ENCODE measurements around the gene MBD5.

The MBD5 gene

DNA sequence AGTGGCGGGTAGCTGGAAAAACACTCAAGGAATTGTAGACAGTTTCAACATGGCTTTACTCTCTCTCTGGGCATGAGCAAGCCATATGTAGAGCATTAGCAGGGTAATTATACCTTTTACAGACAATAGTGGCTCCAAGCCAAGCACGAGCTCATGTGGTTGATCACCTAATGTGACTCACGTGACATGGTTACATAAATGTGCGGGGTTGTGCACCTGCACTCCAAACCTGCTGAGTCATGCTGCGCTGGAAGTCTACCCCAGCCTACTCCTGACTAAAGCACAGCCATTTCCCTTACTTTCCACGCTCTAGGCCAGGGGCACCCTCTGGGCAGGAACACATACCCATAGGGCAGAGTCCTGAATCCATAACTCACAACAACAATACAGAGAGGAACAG lies 232.8 kb downstream of the MBD5 start:
- H3K27ac ChIP-seq (ENCODE audit: low read depth, low read length), result no peak overlapping the region
- no peak overlapping the region for H3K9ac ChIP-seq (ENCODE audit: low read depth, low read length)
- H3K4me1 ChIP-seq (ENCODE audit: control insufficient read depth, insufficient read depth, low read length), result no peaks in the 10 kb centered on the region
- no peaks in the 10 kb centered on the region for H3K36me3 ChIP-seq (ENCODE audit: control insufficient read depth, insufficient read depth, low read length)
- H3K9me3 ChIP-seq (ENCODE audit: control insufficient read depth, insufficient read depth, low read length), result peaks cover 40% of the 10 kb centered on the region
- no peaks in the 10 kb centered on the region for H3K27me3 ChIP-seq (ENCODE audit: control insufficient read depth, insufficient read depth, low read length)
- no peak overlapping the region for H3K4me3 ChIP-seq (ENCODE audit: low read depth, low read length)

DNA sequence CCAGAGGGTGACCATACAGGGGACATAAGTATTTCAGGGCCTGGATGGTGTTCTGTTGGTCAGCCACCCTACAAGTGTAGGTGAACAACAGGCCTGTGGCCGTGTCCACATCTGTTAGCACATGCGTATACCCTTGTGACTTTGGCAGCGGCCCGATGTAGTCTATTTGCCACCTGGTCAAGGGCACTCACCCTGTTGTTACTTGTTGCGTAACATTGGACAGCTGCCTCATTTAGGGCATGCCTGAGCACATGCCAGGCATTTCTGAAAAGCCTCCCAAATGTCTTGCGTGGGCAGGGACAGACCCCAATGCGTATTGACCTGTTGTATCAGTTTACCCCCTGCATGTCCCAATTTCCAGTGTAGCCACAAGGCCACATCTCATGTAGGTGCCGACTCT lies 235.0 kb downstream of the MBD5 start:
- Histone ChIP-seq H3K36me3 (ENCODE audit: control insufficient read depth, insufficient read depth, low read length) (no peaks in the 10 kb centered on the region), H3K27me3 (ENCODE audit: control insufficient read depth, insufficient read depth, low read length) (no peaks in the 10 kb centered on the region), H3K27ac (ENCODE audit: low read depth, low read length) (no peak overlapping the region), H3K4me3 (ENCODE audit: low read depth, low read length) (no peak overlapping the region), H3K4me1 (ENCODE audit: control insufficient read depth, insufficient read depth, low read length) (no peaks in the 10 kb centered on the region), H3K9me3 (ENCODE audit: control insufficient read depth, insufficient read depth, low read length) (peaks cover 56% of the 10 kb centered on the region), H3K9ac (ENCODE audit: low read depth, low read length) (no peak overlapping the region)

DNA sequence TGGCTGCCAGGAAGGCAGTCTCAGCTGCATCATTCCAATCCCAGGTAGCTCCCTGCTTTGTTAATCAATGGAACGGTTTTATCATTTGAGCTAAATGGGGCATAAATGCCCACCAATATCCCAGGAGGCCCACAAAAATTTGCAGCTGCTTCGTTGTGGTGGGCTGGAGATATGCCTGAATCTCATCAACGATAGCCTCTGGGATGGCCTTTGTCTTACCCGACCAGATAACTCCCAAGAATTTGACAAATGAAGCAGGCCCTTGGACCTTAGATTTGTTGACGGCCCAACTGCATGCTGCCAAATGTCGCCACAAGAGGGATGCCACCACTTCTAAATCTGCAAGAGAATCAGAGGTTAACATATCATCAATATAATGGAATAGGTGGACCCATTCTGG lies 236.4 kb downstream of the MBD5 start:
- no peaks in the 10 kb centered on the region for H3K27me3 ChIP-seq (ENCODE audit: control insufficient read depth, insufficient read depth, low read length)
- no peaks in the 10 kb centered on the region for H3K36me3 ChIP-seq (ENCODE audit: control insufficient read depth, insufficient read depth, low read length)
- H3K9ac ChIP-seq (ENCODE audit: low read depth, low read length), result no peak overlapping the region
- peaks cover 53% of the 10 kb centered on the region for H3K9me3 ChIP-seq (ENCODE audit: control insufficient read depth, insufficient read depth, low read length)
- no peak overlapping the region for H3K4me3 ChIP-seq (ENCODE audit: low read depth, low read length)
- no peak overlapping the region for H3K27ac ChIP-seq (ENCODE audit: low read depth, low read length)
- H3K4me1 ChIP-seq (ENCODE audit: control insufficient read depth, insufficient read depth, low read length), result no peaks in the 10 kb centered on the region

DNA sequence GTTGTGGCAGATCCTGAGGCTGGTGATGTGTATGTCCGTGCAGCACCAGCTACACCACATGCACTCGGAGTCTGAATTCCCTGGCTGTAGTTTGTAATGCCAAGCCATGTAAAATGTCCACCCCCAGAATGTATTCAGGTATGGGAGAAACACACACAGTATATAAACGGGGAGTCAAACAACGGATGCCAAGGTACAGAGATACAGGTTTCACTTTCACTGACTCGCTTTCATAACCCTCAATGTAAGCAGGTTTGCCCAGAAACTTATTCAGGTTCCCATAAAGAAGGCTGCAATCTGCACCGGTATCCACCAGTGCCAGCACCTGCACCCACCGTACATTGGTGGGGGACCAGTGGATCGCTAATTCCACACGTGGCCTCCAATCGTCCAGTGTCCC lies 237.2 kb downstream of the MBD5 start:
- H3K9ac ChIP-seq (ENCODE audit: low read depth, low read length), result no peak overlapping the region
- H3K4me3 ChIP-seq (ENCODE audit: low read depth, low read length), result no peak overlapping the region
- H3K9me3 ChIP-seq (ENCODE audit: control insufficient read depth, insufficient read depth, low read length), result peaks cover 44% of the 10 kb centered on the region
- H3K27me3 ChIP-seq (ENCODE audit: control insufficient read depth, insufficient read depth, low read length), result no peaks in the 10 kb centered on the region
- no peaks in the 10 kb centered on the region for H3K36me3 ChIP-seq (ENCODE audit: control insufficient read depth, insufficient read depth, low read length)
- H3K27ac ChIP-seq (ENCODE audit: low read depth, low read length), result no peak overlapping the region
- H3K4me1 ChIP-seq (ENCODE audit: control insufficient read depth, insufficient read depth, low read length), result no peaks in the 10 kb centered on the region

DNA sequence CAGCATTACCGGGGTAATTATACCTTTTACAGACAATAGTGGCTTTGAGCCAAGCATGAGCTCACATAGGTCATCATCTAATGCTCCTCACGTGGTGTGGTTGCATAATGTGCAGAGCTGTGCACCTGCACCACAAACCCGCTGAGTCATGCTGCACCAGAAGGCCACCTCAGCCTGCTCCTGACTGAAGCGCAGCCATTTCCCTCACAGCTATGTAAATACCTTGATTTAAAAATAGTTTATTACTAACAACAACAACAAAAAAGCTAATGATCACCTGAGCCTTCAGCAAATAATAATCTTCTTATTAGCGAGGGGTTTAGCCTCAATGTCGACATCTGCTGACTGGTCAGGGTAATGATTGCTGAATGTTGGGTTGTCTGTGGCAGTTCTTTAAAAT lies 238.8 kb downstream of the MBD5 start:
- H3K9me3 ChIP-seq (ENCODE audit: control insufficient read depth, insufficient read depth, low read length), result peaks cover 29% of the 10 kb centered on the region
- no peak overlapping the region for H3K9ac ChIP-seq (ENCODE audit: low read depth, low read length)
- H3K4me1 ChIP-seq (ENCODE audit: control insufficient read depth, insufficient read depth, low read length), result no peaks in the 10 kb centered on the region
- no peak overlapping the region for H3K4me3 ChIP-seq (ENCODE audit: low read depth, low read length)
- H3K27ac ChIP-seq (ENCODE audit: low read depth, low read length), result no peak overlapping the region
- no peaks in the 10 kb centered on the region for H3K27me3 ChIP-seq (ENCODE audit: control insufficient read depth, insufficient read depth, low read length)
- no peaks in the 10 kb centered on the region for H3K36me3 ChIP-seq (ENCODE audit: control insufficient read depth, insufficient read depth, low read length)

DNA sequence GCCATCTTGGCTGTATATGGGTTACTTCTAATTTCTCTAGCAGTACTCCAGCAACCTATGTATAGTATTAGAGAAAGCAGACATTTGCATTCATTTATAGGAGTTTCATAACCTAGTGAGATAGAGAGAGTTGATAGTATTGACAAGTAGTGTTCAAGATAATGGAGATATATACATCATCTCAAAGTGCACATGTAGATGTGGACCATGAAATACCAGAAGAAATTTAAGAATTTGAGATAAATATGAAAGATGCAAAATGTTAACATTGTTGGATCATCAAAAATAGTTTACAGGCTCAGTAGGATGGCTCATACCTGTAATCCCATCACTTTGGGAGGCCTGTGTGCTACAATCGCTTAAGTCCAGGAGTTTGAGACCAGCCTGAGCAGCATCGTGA lies 243.0 kb downstream of the MBD5 start:
- H3K4me1 ChIP-seq (ENCODE audit: control insufficient read depth, insufficient read depth, low read length), result no peaks in the 10 kb centered on the region
- H3K27ac ChIP-seq (ENCODE audit: low read depth, low read length), result no peak overlapping the region
- no peaks in the 10 kb centered on the region for H3K36me3 ChIP-seq (ENCODE audit: control insufficient read depth, insufficient read depth, low read length)
- H3K9ac ChIP-seq (ENCODE audit: low read depth, low read length), result no peak overlapping the region
- no peak overlapping the region for H3K4me3 ChIP-seq (ENCODE audit: low read depth, low read length)
- H3K27me3 ChIP-seq (ENCODE audit: control insufficient read depth, insufficient read depth, low read length), result no peaks in the 10 kb centered on the region
- peaks cover 14% of the 10 kb centered on the region for H3K9me3 ChIP-seq (ENCODE audit: control insufficient read depth, insufficient read depth, low read length)

DNA sequence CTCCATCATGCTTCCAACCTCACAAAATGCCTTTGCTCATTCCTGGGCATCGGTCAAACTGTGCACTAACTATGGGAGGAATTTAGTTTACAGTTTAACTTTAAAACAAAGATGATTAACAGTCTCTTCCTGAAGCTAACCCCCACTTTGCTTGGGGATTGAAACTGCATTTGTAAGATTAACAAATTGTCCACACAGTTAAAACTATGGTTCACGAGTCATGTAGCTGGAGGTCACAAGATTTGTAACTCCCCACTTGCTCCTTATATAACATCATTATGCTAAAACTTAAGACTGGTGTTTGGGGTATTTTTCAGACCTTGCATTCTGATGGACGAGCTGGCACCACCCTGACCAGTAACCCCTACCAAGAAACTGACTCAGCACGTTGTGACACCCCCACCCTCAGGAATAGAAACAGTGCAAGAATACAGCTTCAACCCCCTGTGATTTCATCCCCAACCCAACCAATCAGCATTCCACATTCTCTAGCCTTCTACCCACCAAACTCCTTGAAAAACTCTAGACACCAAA lies 252.3 kb downstream of the MBD5 start:
- Histone ChIP-seq H3K4me1 (ENCODE audit: control insufficient read depth, insufficient read depth, low read length) (peaks cover 6% of the 10 kb centered on the region), H3K9me3 (ENCODE audit: control insufficient read depth, insufficient read depth, low read length) (no peaks in the 10 kb centered on the region), H3K27ac (ENCODE audit: low read depth, low read length) (no peak overlapping the region), H3K27me3 (ENCODE audit: control insufficient read depth, insufficient read depth, low read length) (no peaks in the 10 kb centered on the region), H3K4me3 (ENCODE audit: low read depth, low read length) (no peak overlapping the region), H3K9ac (ENCODE audit: low read depth, low read length) (no peak overlapping the region), H3K36me3 (ENCODE audit: control insufficient read depth, insufficient read depth, low read length) (no peaks in the 10 kb centered on the region)

DNA sequence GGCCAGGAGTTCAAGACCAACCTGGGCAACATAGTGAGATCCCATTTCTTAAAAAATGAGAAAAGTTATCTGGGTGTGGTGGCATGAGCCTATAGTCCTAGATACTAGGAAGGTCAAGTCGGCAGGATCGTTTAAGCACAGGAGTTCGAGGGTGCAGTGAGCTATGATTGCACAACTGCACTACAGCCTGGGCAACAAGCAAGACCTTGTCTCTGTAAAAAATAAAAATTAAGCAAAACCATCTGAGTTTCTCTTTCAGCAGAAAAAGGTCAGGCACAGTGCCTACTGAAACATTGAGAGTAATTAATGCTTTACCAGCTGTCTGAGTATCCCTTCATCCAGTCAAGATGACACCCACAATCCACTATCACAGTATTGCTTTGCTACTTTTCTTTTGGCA lies 258.3 kb downstream of the MBD5 start:
- Histone ChIP-seq H3K27me3 (ENCODE audit: control insufficient read depth, insufficient read depth, low read length) (no peaks in the 10 kb centered on the region), H3K27ac (ENCODE audit: low read depth, low read length) (no peak overlapping the region), H3K4me3 (ENCODE audit: low read depth, low read length) (no peak overlapping the region), H3K4me1 (ENCODE audit: control insufficient read depth, insufficient read depth, low read length) (peaks cover 21% of the 10 kb centered on the region), H3K9ac (ENCODE audit: low read depth, low read length) (no peak overlapping the region), H3K9me3 (ENCODE audit: control insufficient read depth, insufficient read depth, low read length) (no peaks in the 10 kb centered on the region), H3K36me3 (ENCODE audit: control insufficient read depth, insufficient read depth, low read length) (no peaks in the 10 kb centered on the region)

DNA sequence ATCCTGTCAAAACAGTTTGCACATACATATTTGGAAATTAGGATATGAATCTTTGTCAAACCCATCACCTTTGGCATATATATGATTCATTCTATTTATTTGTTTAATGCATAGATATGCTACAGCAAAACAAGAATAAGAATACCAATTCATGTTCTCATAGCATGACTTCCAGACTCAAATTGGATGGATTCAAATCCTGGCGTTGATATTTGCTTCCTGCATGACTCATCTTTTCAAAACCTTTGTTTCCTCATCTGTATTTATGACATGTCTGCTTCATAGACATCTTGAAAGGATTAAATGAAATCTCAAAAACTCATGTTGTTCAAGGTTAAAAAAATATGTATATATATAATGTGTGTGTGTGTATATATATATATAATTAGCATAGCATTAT lies 261.3 kb downstream of the MBD5 start:
- no peak overlapping the region for H3K9ac ChIP-seq (ENCODE audit: low read depth, low read length)
- peaks cover 21% of the 10 kb centered on the region for H3K4me1 ChIP-seq (ENCODE audit: control insufficient read depth, insufficient read depth, low read length)
- no peak overlapping the region for H3K27ac ChIP-seq (ENCODE audit: low read depth, low read length)
- no peaks in the 10 kb centered on the region for H3K27me3 ChIP-seq (ENCODE audit: control insufficient read depth, insufficient read depth, low read length)
- H3K4me3 ChIP-seq (ENCODE audit: low read depth, low read length), result no peak overlapping the region
- H3K36me3 ChIP-seq (ENCODE audit: control insufficient read depth, insufficient read depth, low read length), result no peaks in the 10 kb centered on the region
- H3K9me3 ChIP-seq (ENCODE audit: control insufficient read depth, insufficient read depth, low read length), result no peaks in the 10 kb centered on the region

DNA sequence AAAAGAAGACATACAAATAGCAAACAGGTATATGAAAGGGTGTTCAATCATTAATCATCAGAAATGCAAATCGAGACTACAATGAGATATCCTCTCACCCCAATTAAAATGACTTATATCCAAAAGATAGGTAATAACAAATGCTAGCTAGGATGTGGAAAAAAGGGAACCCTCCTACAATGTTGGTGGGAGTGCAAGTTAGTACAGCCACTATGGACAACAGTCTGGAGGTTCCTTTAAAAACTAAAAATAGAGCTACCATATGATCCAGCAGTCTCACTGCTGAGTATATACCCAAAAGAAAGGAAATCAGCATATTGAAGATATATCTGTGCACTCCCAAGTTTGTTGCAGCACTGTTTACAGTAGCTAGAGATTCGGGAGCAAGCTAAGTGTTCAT lies 271.5 kb downstream of the MBD5 start:
- peaks cover under 1% of the 10 kb centered on the region; the same call in 1 of the 2 replicates for H3K4me1 ChIP-seq (ENCODE audit: control insufficient read depth, insufficient read depth, low read length)
- H3K36me3 ChIP-seq (ENCODE audit: control insufficient read depth, insufficient read depth, low read length), result no peaks in the 10 kb centered on the region
- no peak overlapping the region for H3K27ac ChIP-seq (ENCODE audit: low read depth, low read length)
- H3K4me3 ChIP-seq (ENCODE audit: low read depth, low read length), result no peak overlapping the region
- H3K27me3 ChIP-seq (ENCODE audit: control insufficient read depth, insufficient read depth, low read length), result no peaks in the 10 kb centered on the region
- H3K9me3 ChIP-seq (ENCODE audit: control insufficient read depth, insufficient read depth, low read length), result no peaks in the 10 kb centered on the region
- no peak overlapping the region for H3K9ac ChIP-seq (ENCODE audit: low read depth, low read length)

DNA sequence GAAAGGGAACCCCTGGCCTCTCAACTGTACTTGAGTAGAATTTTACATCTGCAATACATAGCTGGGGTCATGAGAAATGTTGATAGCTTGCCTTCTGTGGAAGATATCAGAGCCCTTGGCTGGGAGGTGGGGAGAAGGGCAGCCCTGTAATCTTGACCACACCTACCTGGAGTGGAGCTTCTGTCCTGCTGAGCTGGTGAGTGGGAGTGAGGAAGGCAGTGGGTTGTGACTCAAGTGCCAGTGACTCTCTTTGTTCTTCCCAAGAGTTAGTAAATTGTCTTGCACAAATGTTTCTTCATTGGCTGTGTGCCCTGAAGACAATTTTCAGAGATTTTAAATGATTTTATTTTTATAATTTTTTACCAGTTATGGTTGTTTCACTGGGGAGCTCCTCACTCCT lies 277.3 kb downstream of the MBD5 start:
- no peak overlapping the region for H3K27ac ChIP-seq (ENCODE audit: low read depth, low read length)
- H3K9ac ChIP-seq (ENCODE audit: low read depth, low read length), result no peak overlapping the region
- no peaks in the 10 kb centered on the region for H3K36me3 ChIP-seq (ENCODE audit: control insufficient read depth, insufficient read depth, low read length)
- no peaks in the 10 kb centered on the region for H3K27me3 ChIP-seq (ENCODE audit: control insufficient read depth, insufficient read depth, low read length)
- no peaks in the 10 kb centered on the region for H3K9me3 ChIP-seq (ENCODE audit: control insufficient read depth, insufficient read depth, low read length)
- H3K4me3 ChIP-seq (ENCODE audit: low read depth, low read length), result no peak overlapping the region
- peaks cover 26% of the 10 kb centered on the region for H3K4me1 ChIP-seq (ENCODE audit: control insufficient read depth, insufficient read depth, low read length)

DNA sequence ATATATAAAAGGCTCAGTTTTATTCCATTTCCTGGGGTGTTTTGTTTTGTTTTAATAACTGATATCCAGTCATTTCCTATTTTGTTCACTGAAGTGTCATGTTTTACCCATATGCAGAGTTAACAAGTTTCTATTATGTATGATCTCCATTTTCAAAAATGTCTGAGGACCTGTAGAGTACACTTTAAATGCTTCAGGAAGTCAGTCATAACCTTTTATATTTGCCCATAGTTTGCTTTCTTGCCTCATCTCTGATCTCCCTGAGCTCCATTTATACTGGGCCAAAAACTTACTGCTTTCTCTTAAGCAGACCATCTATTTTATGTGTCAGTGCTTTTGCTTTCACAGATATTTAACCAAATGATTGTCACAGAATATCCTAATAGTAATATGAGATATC lies 278.7 kb downstream of the MBD5 start:
- H3K36me3 ChIP-seq (ENCODE audit: control insufficient read depth, insufficient read depth, low read length), result no peaks in the 10 kb centered on the region

More for the DNA sequence above, 278.7 kb downstream of the MBD5 start:
- H3K27me3 ChIP-seq (ENCODE audit: control insufficient read depth, insufficient read depth, low read length), result no peaks in the 10 kb centered on the region
- no peak overlapping the region for H3K9ac ChIP-seq (ENCODE audit: low read depth, low read length)
- H3K27ac ChIP-seq (ENCODE audit: low read depth, low read length), result no peak overlapping the region
- no peak overlapping the region for H3K4me3 ChIP-seq (ENCODE audit: low read depth, low read length)
- H3K4me1 ChIP-seq (ENCODE audit: control insufficient read depth, insufficient read depth, low read length), result peaks cover 37% of the 10 kb centered on the region
- H3K9me3 ChIP-seq (ENCODE audit: control insufficient read depth, insufficient read depth, low read length), result no peaks in the 10 kb centered on the region
